Measurements from ENCODE around the gene NELFA. TPM values are rescaled to one million over a fixed set of nuclear protein-coding genes. Genes with fewer than 3 reads are reported as not detected.

Gene NELFA
- total RNA-seq, 4 donors from 2014 or later = 27.7 to 56.9 (median 42.8) TPM

DNA sequence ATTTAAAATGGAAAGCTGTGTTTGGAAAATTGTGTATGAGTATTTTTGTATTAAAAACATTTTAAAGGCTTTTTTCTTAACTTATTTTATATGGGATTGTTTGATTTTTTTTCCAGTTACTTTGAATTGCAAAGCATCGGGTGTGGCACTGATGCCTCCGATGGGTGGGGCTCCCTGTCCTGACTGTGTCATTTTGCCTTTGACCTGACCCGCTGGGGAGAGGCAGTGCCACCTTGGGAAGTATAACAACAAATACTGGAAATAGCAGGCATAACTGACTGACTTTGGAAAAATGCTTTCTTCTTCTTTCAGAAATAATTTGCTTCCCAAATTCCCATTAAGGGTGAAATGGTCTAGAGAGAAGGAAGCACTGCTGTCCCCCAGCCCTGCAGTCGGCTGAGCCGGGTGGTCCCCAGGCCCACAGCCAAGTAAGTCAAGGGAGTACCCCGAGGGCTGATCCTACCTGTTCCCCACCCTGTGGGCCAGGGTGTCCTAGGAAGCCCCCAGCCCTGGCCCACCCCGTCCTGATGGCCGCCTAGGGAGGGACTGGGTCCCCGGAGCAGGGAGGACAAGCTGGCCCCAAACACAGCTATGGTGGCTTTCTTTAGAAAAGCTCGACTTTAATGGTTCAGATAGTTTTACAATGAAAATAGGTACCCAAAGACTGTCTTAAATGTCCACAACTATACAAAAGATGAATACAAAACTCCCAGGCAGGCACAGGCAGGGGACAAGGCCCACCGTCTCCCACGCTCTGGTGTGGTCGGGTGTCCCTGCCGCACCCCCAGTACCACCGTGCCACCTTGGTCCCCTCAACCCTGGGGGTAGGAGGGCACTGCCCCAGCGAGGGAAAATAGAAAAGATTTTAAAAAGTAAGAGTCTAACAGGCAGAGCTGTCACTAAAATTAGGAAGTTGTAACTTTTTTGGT is 26.4 kb downstream of the NELFA start:
- TF ChIP-seq POLR2A (IDR thresholded peaks at IDR 0.05) (no peak), CTCF (IDR thresholded peaks at IDR 0.05) (no peak)
- Histone ChIP-seq H3K9me3 (no peaks in the 10 kb centered on the region), H3K4me1 (no peaks in the 10 kb centered on the region), H3K27ac (peak overlapping the region in 2 of 4 donors; percentile 41 to 42), H3K4me3 (no peak overlapping the region), H3K27me3 (no peaks in the 10 kb centered on the region), H3K36me3 (peaks cover 0 to 95% (median 0%) of the 10 kb centered on the region in 3 donors)
- peak in 1 of 3 donors; percentile 66 for DNase-seq

DNA sequence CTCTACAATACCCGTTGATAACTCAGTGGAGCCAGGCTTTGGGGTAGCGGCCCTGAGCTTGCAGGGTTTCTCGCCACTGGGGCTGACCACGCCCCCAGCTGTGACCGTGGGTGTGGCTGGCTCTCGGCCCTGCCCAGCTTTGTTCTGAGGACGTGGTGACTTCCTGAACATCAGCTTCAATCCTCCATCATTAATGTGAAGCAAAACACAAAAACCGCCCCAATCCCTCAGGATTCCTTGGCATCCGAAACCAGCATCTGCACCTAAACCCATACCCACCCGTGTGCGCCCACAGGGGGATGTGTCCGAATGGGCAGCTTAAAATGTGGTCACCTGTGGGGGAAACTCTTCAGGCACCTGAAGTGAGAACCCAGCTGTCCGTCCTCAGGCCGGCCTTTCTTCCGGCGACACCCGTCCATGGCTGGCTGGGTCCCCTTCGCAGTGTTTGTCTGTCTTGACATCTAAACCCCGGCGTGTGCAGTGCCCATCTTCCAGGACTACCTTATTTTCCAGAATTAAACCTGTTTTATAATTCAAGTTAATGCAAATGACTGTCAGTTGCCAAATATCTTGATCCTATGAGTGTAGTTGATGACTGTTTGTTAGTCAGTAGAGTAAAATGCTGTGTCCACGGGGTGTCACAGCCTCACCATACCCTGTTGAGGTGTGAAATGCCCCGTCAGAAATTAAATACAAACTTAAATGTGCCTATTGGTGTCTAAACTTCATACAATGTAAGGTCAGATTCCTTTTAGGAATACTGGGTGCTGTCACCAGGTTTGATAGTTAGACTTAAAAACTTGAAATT is 27.3 kb downstream of the NELFA start:
- H3K36me3 ChIP-seq = peaks cover 0 to 95% (median 0%) of the 10 kb centered on the region in 3 donors
- no peak overlapping the region for H3K27ac ChIP-seq
- no peaks in the 10 kb centered on the region for H3K9me3 ChIP-seq
- no peaks in the 10 kb centered on the region for H3K4me1 ChIP-seq
- H3K27me3 ChIP-seq = no peaks in the 10 kb centered on the region
- TF ChIP-seq CTCF (IDR thresholded peaks at IDR 0.05) (no peak), POLR2A (IDR thresholded peaks at IDR 0.05) (no peak)
- DNase-seq = no peak
- H3K4me3 ChIP-seq = no peak overlapping the region

DNA sequence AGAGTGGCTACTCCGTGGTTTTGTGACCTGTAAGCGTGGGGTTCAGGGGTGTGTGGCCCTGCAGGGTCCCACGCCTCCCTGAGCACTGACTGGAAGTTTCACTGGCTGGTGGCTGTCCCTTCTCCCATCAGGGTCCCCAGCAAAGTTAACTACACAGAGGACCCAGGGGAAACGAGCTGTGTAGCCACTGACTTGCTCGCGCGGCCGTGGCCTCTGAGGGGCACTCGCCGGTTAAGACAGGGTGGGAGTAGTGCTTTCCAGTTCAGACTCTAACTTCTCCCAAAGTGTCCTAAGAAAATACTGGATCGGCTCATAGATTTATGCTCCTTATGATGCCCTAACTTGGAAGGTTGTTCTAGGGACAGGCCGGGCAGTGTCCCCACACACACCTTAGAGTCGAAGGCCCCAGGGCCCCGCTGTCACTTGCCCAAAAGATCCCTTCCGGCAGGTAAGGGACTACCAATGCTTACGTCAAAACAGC is 28.2 kb downstream of the NELFA start:
- TF ChIP-seq CTCF (IDR thresholded peaks at IDR 0.05) (no peak), POLR2A (IDR thresholded peaks at IDR 0.05) (no peak)

DNA sequence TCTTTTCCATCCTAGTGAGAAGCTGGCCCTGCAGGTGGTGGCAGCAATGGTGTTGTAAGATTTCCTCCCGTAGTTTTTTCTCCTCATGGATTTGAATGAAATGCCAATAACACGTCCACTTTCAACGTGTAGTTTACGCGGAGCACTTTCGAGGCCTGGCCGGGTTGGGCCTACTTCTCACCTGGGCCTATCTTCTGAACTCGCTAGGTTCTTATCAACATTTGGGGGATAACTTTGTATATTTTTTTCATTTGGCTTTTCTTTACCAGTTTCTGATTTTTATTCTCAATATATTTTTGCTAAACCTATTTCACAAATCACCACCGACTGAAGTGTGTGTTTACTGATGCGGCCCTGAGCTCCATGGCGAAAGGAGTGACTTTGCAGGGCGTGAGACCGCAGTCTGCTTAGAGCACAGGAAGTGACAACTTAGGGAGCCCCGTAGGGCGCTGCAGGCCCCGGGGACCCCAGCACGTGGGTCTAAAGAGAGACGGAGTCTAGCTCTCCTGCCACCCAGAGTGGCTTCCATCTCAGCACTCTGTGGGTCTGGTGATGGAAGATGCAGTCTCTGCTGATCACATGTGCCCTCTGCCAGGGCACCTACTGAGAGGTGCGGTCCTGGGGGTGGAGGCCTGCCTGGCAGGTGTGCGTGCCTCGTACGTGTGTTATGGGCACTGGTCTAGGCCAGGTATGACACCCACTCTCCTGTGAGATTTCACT is 29.1 kb downstream of the NELFA start:
- Histone ChIP-seq H3K4me1 (no peaks in the 10 kb centered on the region), H3K4me3 (no peak overlapping the region), H3K36me3 (peaks cover 0 to 95% (median 0%) of the 10 kb centered on the region in 3 donors), H3K9me3 (no peaks in the 10 kb centered on the region), H3K27me3 (no peaks in the 10 kb centered on the region), H3K27ac (no peak overlapping the region)
- no peak for DNase-seq
- TF ChIP-seq POLR2A (IDR thresholded peaks at IDR 0.05) (no peak), CTCF (IDR thresholded peaks at IDR 0.05) (no peak)

More for the DNA sequence above, 28.2 kb downstream of the NELFA start:
- H3K9me3 ChIP-seq = no peaks in the 10 kb centered on the region
- no peak overlapping the region for H3K27ac ChIP-seq
- H3K4me1 ChIP-seq = no peaks in the 10 kb centered on the region
- no peaks in the 10 kb centered on the region for H3K27me3 ChIP-seq
- no peak overlapping the region for H3K4me3 ChIP-seq
- H3K36me3 ChIP-seq = peaks cover 0 to 95% (median 0%) of the 10 kb centered on the region in 3 donors
- no peak for DNase-seq

Data from Peyer's patch (tissue), 4 donors.